Measurements from ENCODE around the gene NPAS3.

NPAS3 gene

GRCh38 chr14:33271891-33272290 is 333.2 kb downstream of the NPAS3 start:
- DNase-seq: no peak

DNA sequence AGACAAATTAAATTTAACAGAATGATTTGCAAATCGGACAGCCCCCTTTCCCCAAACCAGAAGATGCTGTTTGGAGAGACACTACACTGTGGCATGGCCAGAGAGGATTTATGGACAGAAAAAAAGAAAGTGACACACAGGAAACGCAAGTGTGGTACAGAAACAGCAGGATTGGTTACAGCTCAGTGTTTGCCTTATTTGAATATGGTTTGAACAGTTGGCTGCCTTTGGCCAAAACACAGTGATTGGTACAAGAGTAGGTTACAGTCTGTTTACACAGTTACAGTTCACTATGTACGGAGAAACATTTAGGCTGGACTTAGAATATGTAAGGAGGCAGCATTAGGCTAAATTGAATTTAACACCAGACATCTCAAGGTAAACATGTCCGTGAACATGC is 335.3 kb downstream of the NPAS3 start:
- DNase-seq: no peak

- no peak for DNase-seq
These were observed 337.2 kb downstream of the NPAS3 start for GRCh38 chr14:33275879-33276278.

DNA sequence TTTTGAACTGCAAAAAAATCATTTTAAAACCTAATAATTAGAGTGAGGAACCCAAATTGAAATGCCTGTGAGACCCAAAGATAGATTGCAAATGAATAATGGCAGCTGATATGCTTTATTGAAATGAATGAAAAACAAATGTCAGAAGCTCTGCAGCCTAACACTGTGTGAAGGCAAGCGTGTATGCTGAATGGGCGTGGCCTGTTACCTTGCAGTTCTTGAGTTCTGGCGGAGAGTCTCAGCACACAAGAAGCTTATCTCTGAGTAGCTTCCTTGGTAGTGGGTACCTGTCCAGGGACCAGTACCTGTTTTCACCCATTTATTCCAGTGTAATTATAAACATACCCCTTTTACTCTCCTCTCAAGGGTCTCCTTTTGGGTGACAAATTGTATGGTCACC is 341.2 kb downstream of the NPAS3 start:
- DNase-seq: no peak

GRCh38 chr14:33280646-33281045 is 342.0 kb downstream of the NPAS3 start:
- DNase-seq: no peak

- DNase-seq: no peak
These were observed 343.9 kb downstream of the NPAS3 start for GRCh38 chr14:33282331-33283230.

DNA sequence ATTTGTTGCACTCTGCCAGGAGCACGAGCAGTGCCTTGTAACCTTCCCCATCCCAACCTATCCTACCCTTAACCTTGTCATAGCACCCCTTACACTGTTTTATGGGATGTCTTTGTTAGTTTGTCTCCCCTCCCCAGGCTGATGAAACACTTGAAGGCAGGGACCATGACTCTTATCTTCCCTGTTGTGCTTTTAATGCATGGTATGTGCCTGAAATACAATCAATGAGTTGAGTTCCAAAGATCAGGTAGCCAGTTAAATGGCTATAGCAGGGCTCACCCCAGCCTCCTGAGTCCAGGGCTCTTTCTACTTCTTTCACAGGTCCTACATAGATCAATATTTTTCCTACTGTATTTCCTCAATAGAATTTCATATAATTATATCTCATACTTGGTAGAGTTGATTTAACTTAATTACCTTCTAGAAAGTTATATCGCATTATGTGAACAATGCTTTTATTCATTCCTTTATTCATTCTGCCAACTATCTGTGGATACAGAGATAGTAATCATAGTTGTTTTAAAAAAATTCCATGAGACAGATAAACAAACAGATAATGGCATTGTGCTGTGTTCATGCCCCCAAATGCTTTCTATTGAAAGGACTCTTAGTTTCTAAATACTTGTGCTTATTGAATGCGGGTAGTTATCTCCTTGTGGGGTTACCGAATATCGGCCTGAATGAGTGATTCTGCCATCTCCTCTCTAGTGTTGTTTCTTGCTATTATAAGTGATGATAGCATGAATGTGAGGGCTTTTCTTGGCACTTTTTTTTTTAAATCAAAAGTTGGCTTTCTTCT is 347.4 kb downstream of the NPAS3 start:
- no peak for DNase-seq

- DNase-seq: no peak
These were observed 348.5 kb downstream of the NPAS3 start for GRCh38 chr14:33287189-33287588.

- no peak for DNase-seq
These were observed 352.0 kb downstream of the NPAS3 start for GRCh38 chr14:33290641-33291040.

- no peak for DNase-seq
These were observed 352.9 kb downstream of the NPAS3 start for GRCh38 chr14:33291529-33292104.

DNA sequence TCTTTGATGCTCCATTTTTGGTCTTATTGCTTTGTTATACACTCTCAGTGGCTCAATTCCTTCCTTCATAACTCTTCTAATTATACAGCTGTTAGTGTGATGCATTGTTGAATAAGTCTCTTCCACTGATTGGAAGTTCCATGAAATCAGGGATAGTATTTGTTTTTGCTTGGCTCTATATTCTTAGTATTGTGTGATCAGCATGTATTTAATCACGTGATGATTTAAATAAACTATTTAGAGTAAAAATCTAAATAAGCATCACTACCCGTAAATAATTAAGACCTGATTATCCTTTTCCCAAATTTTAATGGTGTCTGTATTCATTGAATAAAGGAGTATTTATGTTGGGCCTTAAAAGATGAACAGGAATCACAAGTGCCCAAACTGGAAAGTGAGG is 355.7 kb downstream of the NPAS3 start:
- DNase-seq: no peak

DNA sequence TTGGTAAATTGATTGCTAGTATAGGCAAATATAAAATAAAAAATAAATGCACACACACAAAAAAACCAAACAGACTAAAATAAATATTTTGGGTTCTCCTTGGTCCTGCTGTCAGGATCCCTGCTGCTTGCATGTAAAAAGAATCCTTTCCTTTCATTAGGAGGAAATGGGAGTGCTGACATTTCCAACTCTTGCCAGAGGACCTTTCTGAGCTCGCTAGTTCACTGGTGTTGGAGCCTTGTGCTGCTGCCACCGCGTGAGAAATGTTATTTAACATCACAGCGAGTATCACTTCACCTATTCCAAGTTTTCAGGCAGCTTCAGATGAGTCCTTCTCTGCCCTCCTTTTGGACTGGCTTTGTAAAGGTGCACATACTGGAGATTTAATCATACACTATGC is 358.9 kb downstream of the NPAS3 start:
- DNase-seq: no peak

DNA sequence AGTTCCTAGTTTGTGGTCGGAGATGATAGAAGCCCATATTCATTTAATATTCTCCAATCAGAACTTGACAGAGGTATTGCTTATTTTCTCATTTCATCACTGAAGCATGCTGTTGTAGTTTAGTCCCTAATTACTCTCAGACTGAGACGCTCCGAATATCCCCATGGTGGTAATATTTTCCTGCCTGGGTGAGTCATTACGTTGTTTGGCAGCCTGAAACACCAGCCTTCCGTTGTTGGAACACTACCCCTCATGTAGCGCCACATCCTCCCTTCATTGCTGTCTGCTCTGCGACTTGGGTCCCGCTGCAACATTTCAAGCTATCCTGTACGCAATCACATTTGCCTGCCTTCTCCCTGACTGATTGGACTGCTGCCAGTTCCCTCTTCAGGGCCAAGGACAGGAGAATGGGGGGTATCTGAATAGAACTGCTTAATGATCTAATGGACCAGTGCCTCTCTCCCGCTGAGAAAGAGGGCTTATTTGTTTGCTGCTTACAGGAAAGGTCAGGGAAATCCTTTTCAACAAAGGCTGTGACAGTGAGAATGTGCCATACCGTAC is 369.1 kb downstream of the NPAS3 start:
- no peak for DNase-seq

- no peak for DNase-seq
These were observed 370.4 kb downstream of the NPAS3 start for GRCh38 chr14:33309106-33309505.

- DNase-seq: no peak
These were observed 376.5 kb downstream of the NPAS3 start for GRCh38 chr14:33315217-33315616.

DNA sequence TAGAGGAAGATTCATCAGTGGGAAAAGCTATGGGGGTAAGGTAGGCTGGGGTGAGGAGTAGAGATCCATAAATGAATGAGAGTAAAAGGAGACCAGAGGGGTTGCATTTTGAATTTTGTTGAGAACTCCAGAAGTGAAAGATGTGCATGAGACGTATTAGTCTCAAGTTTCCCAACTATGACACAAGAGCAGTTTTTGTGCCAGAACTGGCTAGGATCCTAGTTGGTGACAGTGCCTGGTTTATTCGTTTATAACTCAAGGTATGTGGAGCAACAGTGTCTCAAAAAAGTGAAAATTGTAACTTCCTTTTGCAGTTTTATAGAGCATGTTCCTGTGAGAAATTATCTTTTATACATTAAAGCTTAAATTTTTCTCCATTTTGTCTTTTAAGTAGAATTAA is 377.0 kb downstream of the NPAS3 start:
- no peak for DNase-seq

GRCh38 chr14:33317675-33318074 is 379.0 kb downstream of the NPAS3 start:
- DNase-seq: no peak

- DNase-seq: no peak
These were observed 385.3 kb downstream of the NPAS3 start for GRCh38 chr14:33323979-33324378.

GRCh38 chr14:33331176-33331949 is 392.7 kb downstream of the NPAS3 start:
- no peak for DNase-seq

- no peak for DNase-seq
These were observed 393.8 kb downstream of the NPAS3 start for GRCh38 chr14:33332497-33332896.

DNA sequence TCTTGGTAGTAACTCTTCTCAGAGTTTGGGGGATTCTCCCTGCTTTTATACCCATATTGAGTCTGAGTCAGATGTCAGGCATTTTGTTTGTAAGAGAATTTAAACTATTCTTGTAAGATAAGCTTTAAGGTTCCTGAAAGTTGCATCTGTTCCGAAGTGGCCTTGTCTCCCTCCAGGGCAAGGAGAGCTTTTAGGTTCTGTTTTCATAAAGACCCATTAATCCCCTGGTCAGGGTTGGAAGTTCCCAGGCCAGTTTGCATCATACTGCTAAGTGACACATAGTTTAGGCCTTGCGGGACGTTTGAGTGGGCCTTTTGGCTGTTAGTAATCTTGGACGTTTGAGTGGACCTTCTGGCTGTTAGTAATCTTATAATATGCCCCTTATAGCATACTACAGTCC is 396.7 kb downstream of the NPAS3 start:
- no peak for DNase-seq

GRCh38 chr14:33342299-33342974 is 403.8 kb downstream of the NPAS3 start:
- DNase-seq: no peak

All from NCI-H1930 (cell line).